HG02885 (cell line): ENCODE results near the gene FBXL13.
"Not testable (repeated sequence)": the region's sequence is repeated elsewhere in the genome, so short reads cannot be mapped to it uniquely, and the experiment has no call there.

Source experiments
- ATAC-seq: cut with Tn5 transposase; IDR thresholded peaks from one replicate; pipeline ENCODE4 v1.9.1; 2021; ENCODE audit warnings: mild to moderate bottlenecking; ENCODE audit not compliant: unreplicated experiment, poor library complexity

The FBXL13 gene

DNA sequence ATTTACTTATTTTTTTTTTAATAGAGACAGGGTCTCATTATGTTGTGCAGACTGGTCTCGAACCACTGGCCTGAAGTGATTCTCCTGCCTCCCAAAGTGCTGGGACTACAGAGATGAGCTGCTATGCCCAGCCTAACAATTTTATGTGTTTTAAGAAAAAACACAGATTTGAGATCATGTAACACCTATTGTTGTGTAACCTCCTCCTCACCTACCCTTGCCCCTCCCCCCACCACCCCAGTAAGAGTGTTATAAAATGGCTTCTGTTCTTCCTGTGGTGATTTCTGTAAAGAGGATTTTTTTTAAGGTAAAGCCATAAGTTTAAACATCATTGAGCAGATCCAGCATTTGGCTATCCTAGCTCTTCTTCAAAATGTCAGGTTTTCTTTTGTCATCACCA lies 7.9 kb upstream of the FBXL13 start:
- ATAC-seq: no peak

DNA sequence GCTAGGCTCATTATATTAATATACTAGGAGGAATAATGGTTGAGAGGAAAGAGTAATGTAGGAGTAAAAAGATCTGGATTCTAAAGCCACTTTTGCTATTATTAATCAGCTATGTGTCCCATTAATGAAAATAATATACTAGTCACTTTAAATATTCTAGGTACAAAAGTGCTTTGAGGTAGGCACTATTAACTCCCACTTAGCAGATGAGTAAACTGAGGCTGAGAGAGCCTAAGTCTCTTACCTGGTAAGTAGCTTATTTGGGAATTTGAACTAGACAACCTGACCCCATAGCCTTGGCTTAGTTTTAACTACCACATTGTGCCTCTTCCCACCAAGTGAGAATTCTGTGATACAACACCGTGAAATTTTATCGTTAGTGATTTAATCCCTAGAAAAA lies 6.3 kb upstream of the FBXL13 start:
- no peak for ATAC-seq

DNA sequence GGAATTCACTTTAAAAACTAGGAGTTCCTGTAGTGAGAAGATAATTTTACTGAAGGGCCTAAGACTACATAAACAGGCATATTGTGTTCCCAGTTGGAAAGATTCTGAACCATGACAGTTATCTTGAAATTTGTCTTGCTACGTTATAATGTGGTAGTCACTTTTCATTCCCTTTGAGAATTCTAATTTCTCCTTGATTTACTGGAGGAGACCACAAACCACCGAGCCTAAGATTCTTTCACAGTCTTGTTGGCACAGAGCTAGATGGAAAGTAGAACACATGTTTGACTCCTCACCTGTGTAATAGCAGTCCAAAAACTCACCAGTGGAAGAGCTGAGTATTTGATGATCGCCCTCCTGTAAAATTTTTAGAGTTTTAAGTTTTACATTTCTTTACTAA lies 5.2 kb upstream of the FBXL13 start:
- ATAC-seq: no peak

DNA sequence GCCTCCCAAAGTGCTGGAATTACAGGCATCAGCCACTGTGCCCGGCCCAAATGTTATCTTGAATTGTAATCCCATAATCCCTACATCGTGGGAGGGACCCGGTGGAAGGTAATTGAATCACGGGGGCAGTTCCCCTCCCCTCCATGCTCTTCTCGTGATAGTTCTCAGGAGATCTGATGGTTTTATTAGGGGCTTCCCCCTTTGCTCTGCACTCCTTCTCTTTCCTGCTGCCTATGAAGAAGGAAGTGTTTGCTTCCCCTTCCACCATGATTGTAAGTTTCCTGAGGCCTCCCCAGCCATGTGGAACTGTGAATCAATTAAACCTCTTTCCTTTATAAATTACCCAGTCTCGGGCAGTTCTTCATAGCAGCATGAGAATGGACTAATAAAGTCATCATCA lies 3.6 kb upstream of the FBXL13 start:
- not testable (repeated sequence) for ATAC-seq

DNA sequence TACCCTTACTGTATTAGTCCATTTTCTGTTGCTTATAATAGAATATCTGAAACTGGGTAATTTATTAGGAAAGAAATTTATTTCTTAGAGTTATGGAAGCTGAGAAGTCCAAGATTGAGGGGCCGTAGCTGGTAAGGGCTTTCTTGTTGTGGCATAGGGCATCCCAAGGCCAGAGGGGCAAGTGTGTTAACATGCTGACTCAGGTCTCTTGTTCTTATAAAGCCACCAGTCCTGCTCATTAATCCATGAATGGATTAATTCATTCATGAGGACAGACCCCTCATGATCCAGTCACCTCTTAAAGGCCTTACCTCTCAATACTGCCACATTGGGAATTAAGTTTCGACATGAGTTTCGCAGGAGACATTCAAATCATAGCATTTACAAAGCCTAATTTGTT lies 2.7 kb upstream of the FBXL13 start:
- no peak for ATAC-seq

DNA sequence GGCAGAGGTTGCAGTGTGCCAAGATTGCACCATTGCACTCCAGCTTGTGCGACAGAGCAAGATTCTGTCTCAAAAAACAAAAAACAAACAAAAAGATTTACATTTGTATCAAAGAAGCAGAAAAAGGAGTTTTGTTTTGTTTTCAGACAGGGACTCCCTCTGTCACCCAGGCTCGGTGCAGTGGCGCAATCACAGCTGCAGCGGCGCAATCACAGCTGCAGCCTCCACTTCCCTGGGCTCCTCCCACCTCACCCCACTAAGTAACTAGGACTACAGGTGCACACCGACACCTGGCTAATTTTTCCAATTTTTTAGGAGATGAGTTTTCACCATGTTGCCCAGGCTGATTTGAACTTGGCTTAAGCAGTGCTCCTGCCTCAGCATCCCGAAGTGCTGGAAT lies 2.2 kb upstream of the FBXL13 start:
- ATAC-seq: no peak

DNA sequence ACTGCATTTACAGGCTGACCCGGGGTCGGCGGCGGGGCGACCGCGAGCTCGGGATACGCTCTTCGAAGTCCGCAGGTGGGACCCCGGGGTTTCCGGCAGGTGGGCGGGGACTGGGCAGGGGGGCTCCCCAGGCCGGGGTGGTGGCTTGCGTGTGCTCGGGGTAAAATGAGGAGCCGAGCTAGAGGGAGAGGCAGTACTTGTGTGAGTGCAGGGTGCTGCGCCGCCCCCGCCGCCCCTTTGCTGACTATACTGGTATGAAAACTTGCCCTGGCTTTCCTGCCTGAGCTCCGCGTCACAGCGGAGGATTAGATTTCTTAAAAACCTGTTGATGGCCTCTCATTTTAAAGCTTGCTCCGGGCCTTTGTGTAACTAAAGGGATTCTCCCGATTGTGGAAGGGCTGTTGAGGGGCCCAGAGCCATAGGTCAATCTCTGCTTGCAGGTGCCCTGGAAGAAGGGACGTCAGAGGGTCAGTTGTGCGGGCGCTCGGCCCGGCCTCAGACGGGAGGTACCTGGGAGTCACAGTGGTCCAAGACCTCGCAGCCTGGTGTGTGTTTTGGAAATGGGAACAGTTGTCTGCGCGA lies 832 bp upstream of the FBXL13 start:
- peak; percentile 50 for ATAC-seq

DNA sequence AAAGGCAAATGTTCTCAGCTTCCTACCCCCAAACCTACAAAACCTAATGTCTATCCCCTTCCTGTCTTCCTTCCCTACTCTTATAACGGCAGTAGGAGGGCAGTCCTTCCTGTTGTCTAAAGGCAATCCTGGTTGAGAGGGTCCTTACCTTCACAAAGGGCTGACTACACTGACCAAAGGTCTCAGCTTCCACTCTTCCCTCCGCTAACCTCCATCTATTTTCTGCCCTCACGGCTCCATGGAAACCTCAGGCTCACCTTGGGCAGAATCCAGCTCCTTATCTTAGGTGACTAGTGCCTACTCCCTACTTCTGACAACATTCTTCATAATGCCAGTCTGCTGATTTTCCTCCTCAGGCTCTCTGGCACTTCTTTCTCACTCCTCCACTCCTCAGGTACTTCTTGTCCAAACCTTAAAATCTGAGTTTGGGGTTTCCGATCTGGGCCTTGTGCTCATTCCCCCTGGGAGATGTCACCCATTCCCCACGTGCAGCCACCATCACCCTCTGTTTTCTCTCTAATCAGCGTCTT lies 542 bp downstream of the FBXL13 start:
- no peak for ATAC-seq

DNA sequence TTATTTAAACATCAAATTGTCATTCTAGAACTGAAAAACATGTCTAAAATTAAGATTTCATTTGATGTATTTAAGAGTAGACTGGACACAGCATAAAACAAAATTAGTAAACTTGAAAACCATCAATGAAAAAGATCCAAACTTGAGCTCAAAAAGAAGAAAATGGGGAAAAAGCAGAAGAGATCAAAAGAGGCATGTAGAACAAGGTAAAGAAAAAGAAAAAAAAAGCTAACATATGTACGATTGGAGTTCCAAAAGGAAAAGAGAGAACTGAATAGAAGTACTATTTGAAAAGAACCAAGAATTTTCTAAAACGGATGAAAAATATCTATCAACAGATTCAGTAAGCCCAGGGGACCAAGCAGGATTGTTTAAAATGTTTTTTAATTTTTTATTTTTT lies 3.6 kb downstream of the FBXL13 start:
- no peak for ATAC-seq

DNA sequence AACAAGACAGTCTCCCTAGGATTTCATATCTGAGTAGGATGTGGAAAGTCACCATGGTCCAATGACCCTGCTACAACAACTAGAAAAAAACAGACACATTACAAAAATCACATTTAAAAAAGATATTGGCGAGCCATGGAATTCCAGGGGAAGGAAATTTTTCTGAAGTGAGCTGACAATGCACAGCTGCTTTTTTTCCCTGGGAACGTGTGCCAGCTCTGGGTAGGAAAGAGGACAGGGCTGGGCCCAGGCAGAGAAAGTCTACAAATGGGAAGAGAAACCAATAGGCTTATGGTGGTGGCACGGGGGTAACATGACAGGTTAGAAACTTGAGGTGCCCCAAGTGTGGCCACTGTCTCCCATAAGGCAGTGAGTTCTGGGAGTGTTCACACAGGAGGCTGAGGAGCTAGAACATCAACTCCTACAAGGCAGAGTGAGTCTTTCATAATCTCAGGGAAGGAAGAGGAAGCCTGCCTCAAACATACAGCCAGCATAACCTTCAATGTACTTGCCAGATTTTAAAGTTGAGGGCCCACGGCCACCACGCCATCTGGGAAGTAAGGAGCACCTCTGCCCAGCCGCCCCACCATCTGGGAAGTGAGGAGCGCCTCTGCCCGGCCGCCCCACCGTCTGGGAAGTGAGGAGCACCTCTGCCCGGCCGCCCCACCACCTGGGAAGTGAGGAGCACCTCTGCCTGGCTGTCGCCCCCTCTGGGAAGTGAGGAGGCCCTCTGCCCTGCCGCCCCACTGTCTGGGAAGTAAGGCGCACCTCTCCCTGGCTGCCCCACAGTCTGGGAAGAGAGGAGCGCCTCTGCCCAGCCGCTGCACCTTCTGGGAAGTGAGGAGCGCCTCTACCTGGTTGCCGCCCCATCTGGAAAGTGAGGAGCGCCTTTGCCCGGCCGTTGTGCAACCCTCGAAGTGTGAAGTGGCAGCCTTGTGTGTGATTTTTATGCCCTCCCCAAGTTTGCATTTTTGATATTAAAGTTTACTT lies 5.9 kb downstream of the FBXL13 start:
- ATAC-seq: no peak

DNA sequence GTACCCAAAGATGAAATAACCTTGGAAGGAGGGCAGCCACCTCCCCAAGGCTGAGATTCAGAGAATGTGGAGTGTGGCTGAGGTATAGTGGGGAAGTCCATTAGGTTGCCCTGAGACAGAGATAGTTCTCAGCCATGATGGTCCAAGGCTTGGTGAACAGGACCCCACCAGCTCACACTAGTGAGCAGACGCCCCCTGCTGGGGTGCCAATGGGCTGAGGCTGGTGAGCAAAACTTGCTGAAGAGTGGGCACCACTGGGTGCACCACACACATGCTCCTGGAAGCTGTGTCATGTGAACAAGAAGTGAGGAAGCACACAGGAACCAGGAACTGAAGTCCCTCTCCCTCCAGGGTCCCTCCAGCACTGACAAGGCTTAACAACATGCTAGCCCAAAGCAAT lies 8.9 kb downstream of the FBXL13 start:
- peak; percentile 67 for ATAC-seq

DNA sequence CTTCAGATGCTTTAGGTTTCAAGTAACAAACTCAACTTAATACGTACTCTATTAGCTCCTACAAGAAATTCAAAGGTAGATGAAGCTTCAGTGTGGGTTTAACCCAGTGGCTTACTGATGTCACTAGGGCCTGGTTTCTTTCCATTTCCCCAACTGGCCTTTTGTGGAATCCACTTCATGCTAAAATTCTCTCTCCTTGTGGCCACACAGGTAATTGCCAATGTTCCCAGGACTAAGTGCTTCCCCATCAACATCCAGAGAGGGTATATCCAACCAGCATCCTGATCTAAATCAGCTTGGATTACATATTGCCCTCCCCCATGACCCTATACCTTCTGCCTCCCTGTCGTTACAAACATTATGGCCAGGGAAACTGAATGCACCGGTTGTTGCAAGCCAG lies 10.7 kb downstream of the FBXL13 start:
- ATAC-seq: no peak

DNA sequence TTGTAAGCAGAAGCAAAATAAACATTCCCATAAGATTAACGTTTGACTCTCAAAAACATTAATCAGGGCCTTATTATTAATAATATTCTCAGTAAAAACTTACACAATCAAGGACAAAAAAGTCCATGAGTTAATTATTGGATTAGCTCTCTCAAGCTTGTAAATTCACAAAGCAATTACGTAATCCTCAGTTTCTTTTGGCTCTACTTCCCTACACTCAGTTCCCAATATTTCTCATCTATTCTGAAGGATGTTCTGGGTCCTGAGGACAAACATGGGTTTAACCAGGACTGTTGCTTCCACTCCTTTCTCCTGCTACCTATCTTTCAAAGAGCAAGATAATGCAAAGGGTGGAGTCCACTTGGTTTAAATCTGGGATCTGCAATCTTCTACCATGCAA lies 15.1 kb downstream of the FBXL13 start:
- no peak for ATAC-seq

DNA sequence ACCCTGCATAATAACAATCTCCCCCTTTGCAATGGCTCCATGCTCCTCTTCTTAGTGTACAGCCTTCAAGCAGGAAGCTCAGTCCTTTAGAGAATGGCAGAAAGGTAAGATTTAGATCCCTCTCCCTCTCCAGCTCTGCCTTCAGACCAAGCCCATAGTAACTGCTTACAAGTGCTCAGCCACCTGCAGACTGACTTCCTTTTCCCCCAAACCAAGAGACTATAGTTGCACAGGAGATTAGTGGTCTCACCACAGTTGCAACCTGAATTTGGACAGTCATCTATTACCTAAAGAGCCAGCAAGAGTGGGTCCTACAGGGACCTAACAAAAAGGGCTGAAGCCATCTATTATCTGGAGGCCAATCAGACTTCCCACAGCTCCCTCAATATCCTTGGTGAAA lies 16.5 kb downstream of the FBXL13 start:
- no peak for ATAC-seq

DNA sequence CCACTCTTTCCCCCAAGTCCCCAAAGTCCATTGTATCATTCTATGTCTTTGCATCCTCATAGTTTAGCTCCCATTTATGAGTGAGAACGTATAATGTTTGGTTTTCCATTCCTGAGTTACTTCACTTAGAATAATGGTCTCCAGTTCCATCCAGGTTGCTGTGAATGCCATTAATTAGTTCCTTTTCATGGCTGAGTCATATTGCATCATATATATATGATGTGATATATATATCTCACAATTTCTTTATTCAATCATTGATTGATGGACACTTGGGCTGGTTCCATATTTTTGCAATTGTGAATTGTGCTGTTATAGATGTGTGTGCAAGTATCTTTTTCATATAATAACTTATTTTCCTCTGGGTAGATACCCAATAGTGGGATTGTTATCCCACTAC lies 18.6 kb downstream of the FBXL13 start:
- not testable (repeated sequence) for ATAC-seq

DNA sequence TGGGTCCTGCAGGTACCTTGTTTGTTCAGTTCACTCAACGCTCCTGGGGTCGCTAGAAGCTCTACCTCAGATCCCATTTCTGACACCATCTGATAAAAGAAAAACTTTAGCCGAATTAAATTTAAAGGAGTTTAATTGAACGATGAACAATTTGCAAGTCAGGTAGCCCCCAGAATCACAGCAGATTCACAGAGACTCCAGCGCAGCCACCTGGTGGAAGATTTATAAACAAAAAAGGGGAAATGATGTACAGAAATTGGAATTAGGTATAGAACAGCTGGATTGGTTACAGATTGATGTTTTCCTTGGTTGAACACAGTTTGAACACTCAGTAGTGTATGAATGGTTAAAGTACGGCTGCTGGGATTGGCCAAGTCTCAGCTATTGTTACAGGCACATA lies 23.1 kb downstream of the FBXL13 start:
- no peak for ATAC-seq

DNA sequence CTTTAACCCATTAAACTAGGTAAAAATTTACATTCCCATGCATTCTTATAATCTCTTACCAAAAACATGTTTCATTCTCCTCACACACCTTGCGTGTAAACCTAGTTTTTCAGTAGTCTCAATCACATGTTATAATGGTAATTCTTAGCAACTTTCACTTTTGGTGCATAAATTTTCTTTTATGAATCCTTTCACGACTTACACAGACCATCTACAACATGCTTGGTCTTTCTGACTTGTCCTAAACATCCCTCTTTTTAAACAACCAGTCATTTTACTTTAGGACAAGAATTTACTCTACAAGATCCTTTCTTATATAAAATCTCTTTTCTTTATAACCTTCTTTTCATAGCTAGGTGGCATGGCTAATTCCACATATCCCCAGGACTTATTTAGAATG lies 25.8 kb downstream of the FBXL13 start:
- ATAC-seq: no peak

DNA sequence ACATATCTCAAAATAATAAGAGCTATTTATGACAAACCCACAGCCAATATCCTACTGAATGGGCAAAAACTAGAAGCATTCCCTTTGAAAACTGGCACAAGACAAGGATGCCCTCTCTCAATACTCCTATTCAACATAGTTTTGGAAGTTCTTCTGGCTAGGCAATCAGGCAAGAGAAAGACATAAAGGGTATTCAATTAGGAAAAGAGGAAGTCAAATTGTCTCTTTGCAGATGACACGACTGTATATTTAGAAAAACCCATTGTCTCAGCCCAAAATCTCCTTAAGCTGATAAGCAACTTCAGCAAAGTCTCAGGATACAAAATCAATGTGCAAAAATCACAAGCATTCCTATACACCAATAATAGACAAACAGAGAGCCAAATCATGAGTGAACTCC lies 32.8 kb downstream of the FBXL13 start:
- ATAC-seq: not testable (repeated sequence)

DNA sequence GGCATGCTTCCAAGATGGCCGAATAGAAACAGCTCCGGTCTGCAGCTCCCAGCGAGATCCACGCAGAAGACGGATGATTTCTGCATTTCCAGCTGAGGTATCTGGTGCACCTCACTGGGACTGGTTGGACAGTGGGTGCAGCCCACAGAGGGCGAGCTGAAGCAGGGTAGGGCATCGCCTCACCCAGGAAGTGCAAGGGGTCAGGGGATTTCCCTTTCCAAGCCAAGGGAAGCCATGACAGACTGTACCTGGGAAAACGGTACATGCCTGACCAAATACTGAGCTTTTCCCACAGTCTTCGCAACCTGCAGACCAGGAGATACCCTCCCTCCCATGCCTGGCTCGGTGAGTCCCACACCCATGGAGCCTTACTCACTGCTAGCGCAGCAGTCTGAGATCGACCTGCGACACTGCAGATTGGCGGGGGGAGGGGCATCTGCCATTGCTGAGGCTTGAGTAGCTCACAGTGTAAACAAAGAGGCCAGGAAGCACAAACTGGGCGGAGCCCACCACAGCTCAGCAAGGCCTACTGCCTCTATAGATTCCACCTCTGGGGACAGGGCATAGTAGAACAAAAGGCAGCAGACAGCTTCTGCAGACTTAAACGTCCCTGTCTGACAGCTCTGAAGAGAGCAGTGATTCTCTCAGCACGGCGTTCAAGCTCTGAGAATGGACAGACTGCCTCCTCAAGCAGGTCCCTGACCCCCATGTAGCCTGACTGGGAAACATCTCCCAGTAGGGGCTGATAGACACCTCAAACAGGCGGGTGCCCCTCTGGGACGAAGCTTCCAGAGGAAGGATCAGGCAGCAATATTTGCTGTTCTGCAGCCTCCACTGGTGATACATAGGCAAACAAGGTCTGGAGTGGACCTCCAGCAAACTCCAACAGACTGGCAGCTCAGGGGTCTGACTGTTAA lies 36.5 kb downstream of the FBXL13 start:
- not testable (repeated sequence) for ATAC-seq

DNA sequence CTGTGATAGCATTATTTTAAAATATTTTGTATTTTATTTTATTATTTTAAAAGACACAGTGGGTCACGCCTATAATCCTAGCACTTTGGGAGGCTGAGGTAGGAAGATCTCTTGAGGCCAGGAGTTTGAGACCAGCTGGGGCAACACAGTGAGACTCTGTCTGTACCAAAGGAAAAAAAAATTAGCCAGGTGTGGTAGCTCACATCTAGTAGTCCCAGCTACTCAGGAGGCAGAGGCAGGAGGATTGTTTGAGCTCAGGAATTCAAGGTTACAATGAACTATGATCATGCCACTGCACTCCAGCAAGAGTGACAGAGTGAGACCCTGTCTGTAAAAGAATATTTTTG lies 37.1 kb downstream of the FBXL13 start:
- ATAC-seq: no peak

DNA sequence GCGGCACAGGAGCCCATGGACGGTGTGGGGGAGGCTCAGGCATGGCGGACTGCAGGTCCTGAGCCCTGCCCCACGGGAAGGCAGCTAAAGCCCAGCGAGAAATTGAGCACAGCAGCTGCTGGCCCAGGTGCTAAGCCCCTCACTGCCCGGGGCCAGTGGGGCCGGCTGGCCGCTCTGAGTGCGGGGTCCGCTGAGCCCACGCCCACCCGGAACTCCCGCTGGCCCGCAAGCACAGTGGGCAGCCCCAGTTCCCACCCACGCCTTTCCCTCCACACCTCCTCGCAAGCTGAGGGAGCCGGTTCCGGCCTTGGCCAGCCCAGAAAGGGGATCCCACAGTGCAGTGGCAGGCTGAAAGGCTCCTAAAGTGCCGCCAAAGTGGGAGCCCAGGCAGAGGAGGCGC lies 40.3 kb downstream of the FBXL13 start:
- not testable (repeated sequence) for ATAC-seq
